Activated T-cell treated with anti-CD3 and anti-CD28 coated beads, Interleukin-2, amount 50 U/mL, for 4 hours (primary cell): ENCODE data around the gene KRT9. TPM values are rescaled to one million over a fixed set of nuclear protein-coding genes. Genes with fewer than 3 reads are reported as not detected.
"Not testable (repeated sequence)": the region's sequence is repeated elsewhere in the genome, so short reads cannot be mapped to it uniquely, and the experiment has no call there.

Experiments used
- ATAC-seq, 2 donors: fragments of 200-7000 bp; cut with Tn5 transposase; one replicate each; pipeline ENCODE4 v1.10.0; 2021
- DNase-seq: peaks from one replicate; pipeline ENCODE4 v3.0.0-alpha.2; 2020
- H3K27me3 Mint-ChIP-seq: one replicate; pipeline ENCODE4 v1.8.0; 2021; ENCODE audit warnings: low read depth, mixed read lengths
- H3K36me3 Mint-ChIP-seq: one replicate; pipeline ENCODE4 v1.8.0; 2022; ENCODE audit warnings: mixed read lengths; ENCODE audit not compliant: insufficient read depth
- H3K4me1 Mint-ChIP-seq: one replicate; pipeline ENCODE4 v1.8.0; 2021; ENCODE audit warnings: low read depth, mixed read lengths
- H3K4me3 Mint-ChIP-seq: one replicate; pipeline ENCODE4 v1.8.0; 2021; ENCODE audit warnings: mild to moderate bottlenecking, moderate library complexity, mixed read lengths
- H3K9me3 Mint-ChIP-seq: one replicate; pipeline ENCODE4 v1.8.0; 2021; ENCODE audit warnings: mixed read lengths
- total RNA-seq, 3 donors: library from RNA; stranded (reverse); gene quantifications; one replicate each; pipeline ENCODE4 v1.2.1, GENCODE V29; 2021

The KRT9 gene, protein sequence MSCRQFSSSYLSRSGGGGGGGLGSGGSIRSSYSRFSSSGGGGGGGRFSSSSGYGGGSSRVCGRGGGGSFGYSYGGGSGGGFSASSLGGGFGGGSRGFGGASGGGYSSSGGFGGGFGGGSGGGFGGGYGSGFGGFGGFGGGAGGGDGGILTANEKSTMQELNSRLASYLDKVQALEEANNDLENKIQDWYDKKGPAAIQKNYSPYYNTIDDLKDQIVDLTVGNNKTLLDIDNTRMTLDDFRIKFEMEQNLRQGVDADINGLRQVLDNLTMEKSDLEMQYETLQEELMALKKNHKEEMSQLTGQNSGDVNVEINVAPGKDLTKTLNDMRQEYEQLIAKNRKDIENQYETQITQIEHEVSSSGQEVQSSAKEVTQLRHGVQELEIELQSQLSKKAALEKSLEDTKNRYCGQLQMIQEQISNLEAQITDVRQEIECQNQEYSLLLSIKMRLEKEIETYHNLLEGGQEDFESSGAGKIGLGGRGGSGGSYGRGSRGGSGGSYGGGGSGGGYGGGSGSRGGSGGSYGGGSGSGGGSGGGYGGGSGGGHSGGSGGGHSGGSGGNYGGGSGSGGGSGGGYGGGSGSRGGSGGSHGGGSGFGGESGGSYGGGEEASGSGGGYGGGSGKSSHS
- total RNA-seq = not detected

DNA sequence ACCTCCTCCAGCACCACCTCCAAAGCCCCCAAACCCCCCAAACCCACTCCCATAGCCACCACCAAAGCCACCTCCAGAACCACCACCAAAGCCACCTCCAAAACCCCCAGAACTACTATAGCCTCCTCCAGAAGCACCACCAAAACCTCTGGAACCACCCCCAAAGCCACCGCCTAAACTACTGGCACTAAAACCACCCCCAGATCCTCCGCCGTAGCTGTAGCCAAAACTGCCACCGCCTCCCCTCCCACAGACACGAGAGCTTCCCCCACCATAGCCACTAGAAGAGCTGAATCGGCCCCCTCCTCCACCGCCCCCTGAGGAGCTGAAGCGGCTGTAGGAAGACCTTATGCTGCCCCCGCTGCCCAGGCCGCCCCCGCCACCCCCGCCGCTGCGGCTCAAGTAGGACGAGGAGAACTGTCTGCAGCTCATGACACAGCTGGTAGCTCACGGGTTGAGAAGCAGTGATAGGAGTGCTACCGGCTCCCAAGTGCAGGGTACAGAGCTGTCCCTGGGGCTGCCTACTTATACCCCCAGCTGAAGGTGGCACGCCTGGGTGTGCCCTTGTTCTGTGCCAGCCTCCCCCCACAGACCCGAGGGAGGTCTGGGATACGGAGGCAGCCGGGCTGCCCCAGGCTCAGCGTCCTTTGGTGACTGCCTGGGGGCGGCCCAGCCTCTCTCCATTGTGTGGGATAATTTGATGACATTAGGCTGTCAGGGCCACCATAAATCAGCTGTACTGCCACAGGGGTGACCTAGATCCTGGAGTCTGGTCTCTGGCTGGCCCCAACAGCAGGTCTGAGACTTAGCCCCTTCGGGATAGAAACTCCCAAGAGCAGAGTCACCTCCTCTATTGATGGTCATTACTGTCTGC is at the start of gene KRT9:
TSS of gene KRT9 (minus strand) at position 499 of the 874 bp plus-strand sequence. CDS start at position 432, 67 bp downstream.
- H3K36me3 Mint-ChIP-seq = no peaks in the 10 kb centered on the region
- peaks cover 7% of the 10 kb centered on the region for H3K9me3 Mint-ChIP-seq
- DNase-seq (no peak), ATAC-seq (no peak)
- no peak within 1 kb of the TSS for H3K4me3 Mint-ChIP-seq
- H3K4me1 Mint-ChIP-seq = peaks cover 5% of the 10 kb centered on the region
- peaks cover 38% of the 10 kb centered on the region for H3K27me3 Mint-ChIP-seq

DNA sequence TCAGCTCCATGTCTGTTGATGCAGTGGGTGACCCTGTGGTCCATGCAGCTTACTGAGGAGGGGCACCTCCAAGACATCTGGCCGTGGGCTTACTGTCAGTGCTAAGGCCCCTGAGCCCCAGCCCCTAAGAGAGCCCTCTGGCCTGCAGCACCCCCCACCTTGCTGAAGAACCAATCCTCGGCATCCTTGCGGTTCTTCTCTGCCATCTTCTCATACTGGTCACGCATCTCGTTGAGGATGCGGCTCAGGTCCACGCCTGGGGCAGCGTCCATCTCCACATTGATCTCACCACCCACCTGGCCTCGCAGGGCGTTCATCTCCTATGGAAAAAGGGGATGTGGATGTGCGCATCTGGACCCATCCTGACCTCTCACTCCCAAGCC is 49.6 kb upstream of the KRT9 start:
- not testable (repeated sequence) for H3K4me3 Mint-ChIP-seq, DNase-seq, H3K27me3 Mint-ChIP-seq, H3K4me1 Mint-ChIP-seq, H3K9me3 Mint-ChIP-seq, ATAC-seq, H3K36me3 Mint-ChIP-seq

DNA sequence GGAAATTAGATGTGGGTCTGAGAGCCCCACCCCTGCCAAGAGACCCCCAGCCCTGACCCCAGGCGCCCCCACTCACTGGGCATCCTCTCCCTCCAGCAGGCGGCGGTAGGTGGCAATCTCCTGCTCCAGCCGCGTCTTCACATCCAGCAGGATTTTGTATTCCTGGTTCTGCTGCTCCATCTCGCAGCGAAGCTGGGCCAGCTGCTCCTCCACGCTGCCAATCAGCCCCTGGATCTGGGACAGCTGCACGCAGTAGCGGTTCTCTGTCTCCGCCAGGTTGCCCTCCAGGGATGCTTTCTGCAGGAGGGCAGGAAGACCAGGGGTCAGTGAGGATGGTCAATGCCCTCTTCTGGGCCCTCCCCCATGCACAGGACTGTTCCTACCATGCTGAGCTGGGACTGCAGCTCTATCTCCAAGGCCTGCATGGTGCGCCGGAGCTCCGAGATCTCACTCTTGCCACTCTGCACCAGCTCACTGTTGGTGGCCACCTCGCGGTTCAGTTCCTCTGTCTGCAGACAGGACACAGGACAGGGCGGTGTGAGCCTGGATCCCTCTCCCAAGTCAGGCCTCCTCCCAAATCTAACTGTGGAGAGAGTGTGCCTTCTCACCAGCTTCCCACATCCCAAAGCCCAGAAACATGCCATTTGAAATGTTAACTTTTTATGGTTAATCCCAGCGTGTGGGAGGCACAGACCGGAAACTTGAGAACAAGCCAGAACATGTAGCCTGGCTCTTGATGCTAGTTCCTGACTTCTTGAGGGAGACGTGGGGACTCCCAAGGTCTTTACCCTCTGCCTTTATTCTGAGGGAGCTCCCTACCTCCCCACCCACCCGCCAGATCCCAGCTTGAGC is 49.0 kb upstream of the KRT9 start:
- Mint-ChIP-seq H3K27me3 (peaks cover 4% of the 10 kb centered on the region), H3K4me3 (no peak overlapping the region), H3K36me3 (no peaks in the 10 kb centered on the region), H3K9me3 (no peaks in the 10 kb centered on the region), H3K4me1 (no peaks in the 10 kb centered on the region)
- DNase-seq (no peak), ATAC-seq (no peak)

DNA sequence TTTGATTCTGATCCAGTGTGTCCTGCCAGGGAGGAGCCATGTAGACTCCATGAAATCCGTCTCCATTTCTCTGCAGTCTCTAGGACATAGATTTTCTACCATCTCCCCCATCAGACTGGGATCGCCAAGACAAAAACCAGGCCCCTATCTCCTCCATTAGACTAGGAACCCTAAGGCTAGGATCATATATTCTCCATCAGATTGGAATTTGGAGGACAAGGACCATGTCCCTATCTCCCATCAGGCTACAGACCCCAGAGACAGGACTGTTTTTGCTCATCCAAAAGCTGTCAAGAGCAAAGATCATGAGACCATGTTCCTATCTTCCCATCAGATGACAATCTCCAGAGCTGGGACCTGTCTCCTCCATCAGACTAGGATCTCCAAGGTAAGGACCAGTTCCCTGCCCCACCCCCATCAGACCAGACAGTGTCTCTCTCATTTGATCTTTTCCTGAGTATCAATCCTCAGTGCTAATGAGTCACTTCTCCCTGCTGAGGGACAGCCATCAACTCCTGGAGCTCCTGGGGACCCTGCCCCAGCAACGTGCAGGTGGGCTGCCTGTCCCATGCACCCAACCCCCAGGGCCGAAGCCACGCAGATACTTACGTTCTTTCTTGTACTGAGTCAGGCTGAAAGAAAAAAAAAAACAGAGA is 48.2 kb upstream of the KRT9 start:
- not testable (repeated sequence) for H3K4me1 Mint-ChIP-seq, H3K9me3 Mint-ChIP-seq, DNase-seq, H3K27me3 Mint-ChIP-seq, ATAC-seq, H3K4me3 Mint-ChIP-seq, H3K36me3 Mint-ChIP-seq

DNA sequence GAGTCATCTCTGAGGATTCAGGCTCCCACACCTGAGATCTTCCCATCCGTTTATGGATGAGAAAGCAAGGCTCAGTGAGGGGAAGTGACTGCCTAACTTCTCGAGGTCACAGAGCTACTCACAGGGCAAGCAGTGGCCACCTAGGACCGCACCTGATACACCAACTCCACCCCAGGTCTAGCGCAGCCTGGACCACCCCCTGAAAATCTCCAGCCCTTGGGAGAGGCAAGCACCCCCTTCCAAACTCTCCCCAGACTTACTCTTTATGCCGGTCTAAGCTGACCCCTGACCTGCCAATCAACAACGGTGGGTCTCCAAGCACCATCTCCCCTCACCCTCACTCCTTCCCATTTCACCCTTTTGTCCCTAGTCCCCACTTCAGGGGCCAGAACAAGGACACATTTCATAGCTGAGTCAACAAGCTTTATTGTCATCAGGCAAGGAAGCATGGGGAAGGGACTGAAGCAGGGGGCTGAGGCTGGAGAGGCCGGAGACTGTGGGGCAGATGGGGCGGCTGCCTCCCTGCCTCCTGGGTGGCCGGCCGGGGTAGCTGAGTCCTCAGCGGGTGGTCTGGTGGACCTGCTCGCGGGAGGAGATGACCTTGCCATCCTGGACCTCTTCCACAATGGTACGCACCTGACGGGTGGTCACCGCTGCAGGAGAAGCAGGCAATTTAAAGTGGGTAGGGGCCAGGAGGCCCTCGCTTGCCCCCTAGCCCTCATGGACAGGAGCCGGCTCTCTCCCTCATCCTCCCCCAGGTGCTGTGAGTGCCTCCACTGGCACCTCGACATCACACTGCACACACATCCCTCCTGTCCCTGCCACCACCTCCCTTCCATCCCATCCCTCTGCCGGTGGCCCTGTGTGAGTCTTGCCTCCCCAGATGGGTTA is 47.4 kb upstream of the KRT9 start:
- ATAC-seq (no peak), DNase-seq (no peak)
- H3K4me1 Mint-ChIP-seq = no peaks in the 10 kb centered on the region
- H3K36me3 Mint-ChIP-seq = no peaks in the 10 kb centered on the region
- peaks cover 5% of the 10 kb centered on the region for H3K27me3 Mint-ChIP-seq
- no peak overlapping the region for H3K4me3 Mint-ChIP-seq
- no peaks in the 10 kb centered on the region for H3K9me3 Mint-ChIP-seq

DNA sequence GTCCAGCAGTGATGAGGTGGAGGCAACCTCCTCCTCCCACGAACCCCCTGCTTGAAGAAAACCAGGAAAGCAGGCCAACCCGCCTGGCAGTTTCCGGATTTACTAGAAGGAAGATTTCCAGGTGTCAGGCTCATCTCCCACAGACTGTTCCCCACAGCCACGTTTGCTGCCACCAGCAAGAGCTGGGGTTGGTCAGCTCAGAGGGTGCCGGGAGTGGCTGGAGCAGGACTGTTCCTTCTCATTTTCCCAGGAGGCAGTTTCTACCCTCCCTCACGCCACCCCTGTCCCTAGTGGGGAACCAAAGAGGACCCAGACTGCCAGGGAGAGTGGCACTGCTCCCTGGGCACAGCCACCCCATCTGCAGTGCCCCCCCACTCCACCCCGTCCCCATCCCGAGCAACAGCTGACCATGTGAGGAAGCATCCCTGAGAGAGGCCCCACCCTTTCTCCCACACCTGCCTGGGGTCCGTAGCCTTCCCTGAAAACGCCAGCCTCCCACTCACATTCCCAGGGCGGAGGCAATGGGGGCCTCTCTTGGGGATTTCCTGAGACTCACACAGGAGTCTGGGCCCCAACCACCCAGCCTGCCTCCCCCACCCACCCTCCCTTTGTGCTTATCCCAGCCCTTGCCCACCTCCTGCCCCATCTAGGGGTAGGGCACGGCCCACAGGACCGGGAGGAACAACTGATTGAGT is 46.6 kb upstream of the KRT9 start:
- Mint-ChIP-seq H3K9me3 (no peaks in the 10 kb centered on the region), H3K4me3 (no peak overlapping the region), H3K4me1 (no peaks in the 10 kb centered on the region), H3K27me3 (peaks cover 7% of the 10 kb centered on the region), H3K36me3 (no peaks in the 10 kb centered on the region)
- ATAC-seq = no peak
- DNase-seq = no peak

DNA sequence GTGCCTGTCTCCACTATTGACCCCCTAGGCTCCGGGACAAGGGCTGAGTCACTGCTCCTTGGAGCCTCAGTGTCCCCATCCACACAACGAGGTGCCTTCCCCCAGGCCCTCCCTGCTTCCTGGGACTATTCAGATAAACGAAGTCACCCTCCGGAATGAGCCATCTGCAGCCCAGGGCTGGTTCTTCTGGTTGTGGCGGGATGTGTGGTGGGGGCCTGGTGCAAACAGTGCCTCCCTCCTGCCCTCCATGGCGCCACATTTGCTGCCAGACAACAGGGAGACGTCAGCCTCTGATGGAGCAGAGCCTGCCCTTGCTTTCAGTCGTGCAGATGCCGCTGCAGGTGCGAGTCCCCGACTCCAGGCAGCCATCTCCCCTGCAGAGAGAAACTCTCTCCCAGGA is 45.8 kb upstream of the KRT9 start:
- peaks cover 7% of the 10 kb centered on the region for H3K27me3 Mint-ChIP-seq
- H3K4me1 Mint-ChIP-seq = no peaks in the 10 kb centered on the region
- H3K4me3 Mint-ChIP-seq = no peak overlapping the region
- ATAC-seq (no peak), DNase-seq (no peak)
- H3K36me3 Mint-ChIP-seq = no peaks in the 10 kb centered on the region
- H3K9me3 Mint-ChIP-seq = no peaks in the 10 kb centered on the region

DNA sequence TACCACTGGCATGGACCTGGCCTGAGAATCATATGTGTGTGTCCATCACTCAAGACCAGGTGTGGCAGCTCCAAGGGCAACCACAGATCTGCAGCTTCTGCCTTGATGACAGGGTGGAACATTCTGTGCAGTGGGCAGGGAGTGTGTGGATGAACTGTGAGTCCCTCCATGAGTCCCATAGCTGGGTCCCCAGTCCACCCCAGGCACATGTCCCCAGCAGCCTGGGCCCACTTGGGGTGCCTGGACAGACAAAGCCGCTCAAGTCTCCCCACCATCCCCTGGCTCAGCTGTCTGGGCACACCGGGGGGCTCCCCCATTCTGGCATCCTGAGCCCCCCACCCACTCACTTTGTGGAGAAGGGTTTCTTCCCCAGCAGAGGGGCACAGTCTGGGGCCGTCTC is 45.3 kb upstream of the KRT9 start:
- Mint-ChIP-seq H3K27me3 (peaks cover 9% of the 10 kb centered on the region), H3K36me3 (no peaks in the 10 kb centered on the region), H3K4me1 (no peaks in the 10 kb centered on the region), H3K9me3 (no peaks in the 10 kb centered on the region), H3K4me3 (no peak overlapping the region)
- ATAC-seq (no peak), DNase-seq (no peak)

DNA sequence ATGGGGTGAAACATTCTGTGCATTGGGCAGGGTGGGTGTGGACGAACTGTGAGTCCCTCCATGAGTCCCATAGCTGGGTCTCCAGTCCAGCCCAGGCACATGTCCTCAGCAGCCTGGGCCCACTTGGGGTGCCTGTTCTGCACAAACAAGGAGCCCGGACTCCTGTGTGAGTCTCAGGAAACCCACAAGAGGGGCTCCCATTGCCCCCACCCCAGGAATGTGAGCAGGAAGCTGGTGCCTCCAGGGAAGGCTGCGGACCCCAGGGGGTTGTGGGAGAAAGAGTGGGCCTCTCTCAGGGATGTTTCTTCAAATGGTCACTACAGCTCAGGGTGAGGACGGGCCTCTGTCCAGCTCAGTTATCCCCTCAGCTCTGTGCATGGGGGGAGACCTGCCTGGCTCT is 44.6 kb upstream of the KRT9 start:
- H3K9me3 Mint-ChIP-seq, DNase-seq, H3K4me1 Mint-ChIP-seq: not testable (repeated sequence)

DNA sequence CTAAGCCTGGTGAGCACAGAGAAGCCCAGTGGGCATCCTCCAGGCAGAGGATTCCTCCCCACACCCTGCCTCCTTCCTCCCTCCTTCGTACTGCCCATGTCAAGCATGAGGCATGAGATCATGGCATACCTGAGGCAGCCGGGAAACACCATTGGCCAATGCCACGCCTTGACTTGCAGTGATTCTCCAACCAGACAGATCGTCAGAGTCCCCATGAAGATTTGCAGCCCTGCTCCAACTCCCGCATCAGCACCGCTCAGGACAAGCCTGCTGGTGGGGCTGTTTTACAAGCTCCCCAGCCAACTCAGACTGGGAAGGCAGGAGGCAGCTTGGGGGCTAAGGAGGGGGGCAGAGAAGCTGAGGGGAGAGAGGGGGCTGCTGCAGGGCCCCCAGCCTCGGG is 43.6 kb upstream of the KRT9 start:
- H3K9me3 Mint-ChIP-seq = no peaks in the 10 kb centered on the region
- DNase-seq = no peak
- no peak overlapping the region for H3K4me3 Mint-ChIP-seq
- no peaks in the 10 kb centered on the region for H3K36me3 Mint-ChIP-seq
- ATAC-seq = no peak
- peaks cover 15% of the 10 kb centered on the region for H3K27me3 Mint-ChIP-seq
- H3K4me1 Mint-ChIP-seq = no peaks in the 10 kb centered on the region

More for the DNA sequence above, 44.6 kb upstream of the KRT9 start:
- not testable (repeated sequence) for H3K36me3 Mint-ChIP-seq, ATAC-seq, H3K4me3 Mint-ChIP-seq
- H3K27me3 Mint-ChIP-seq = peaks cover 12% of the 10 kb centered on the region

DNA sequence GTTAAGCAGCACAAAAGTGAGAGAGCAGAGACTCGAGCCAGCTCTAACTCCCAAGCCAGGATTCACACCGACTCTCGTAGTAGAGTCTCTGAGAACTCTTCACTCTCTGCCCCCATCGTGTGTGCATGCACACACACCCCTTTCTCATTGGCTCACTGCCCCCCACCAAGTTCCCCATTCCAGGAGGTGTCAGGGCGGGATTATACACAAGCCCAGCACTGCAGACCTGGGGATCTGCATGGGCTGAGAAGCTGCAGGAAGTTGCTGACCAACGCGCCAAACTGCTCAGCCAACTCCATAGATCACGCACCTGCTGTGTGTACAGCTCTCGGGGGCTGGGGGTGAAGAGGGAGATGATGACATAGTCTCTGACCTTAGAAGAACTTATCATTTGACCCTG is 42.9 kb upstream of the KRT9 start:
- not testable (repeated sequence) for H3K4me1 Mint-ChIP-seq, H3K4me3 Mint-ChIP-seq, DNase-seq, H3K36me3 Mint-ChIP-seq, H3K9me3 Mint-ChIP-seq, ATAC-seq
- H3K27me3 Mint-ChIP-seq = peaks cover 18% of the 10 kb centered on the region

DNA sequence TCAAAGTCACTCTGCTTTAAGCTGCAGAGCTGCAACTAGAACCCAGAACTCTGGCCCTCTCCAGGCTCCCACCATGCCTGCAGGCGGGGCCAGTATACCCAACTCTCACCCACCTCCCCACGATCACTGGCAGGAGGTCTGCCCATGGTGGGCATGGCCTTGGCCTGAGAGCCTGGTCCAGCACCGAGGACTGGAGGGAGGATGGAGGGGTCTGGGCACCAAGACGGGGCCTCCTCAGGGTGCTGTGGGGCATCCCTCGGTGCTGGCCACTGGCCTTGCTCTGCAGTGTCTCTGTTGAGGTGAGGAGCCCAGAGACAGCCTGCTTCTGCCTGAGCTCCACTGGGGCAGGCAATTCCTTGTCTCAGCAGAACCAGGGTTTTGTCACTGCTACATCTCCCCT is 42.2 kb upstream of the KRT9 start:
- H3K36me3 Mint-ChIP-seq = no peaks in the 10 kb centered on the region
- ATAC-seq (no peak), DNase-seq (no peak)
- no peaks in the 10 kb centered on the region for H3K9me3 Mint-ChIP-seq
- peaks cover 21% of the 10 kb centered on the region for H3K27me3 Mint-ChIP-seq
- H3K4me3 Mint-ChIP-seq = no peak overlapping the region
- H3K4me1 Mint-ChIP-seq = no peaks in the 10 kb centered on the region
